Measurements from ENCODE around the gene TRIM44. TPM values are rescaled to one million over a fixed set of nuclear protein-coding genes. Genes with fewer than 3 reads are reported as not detected.

TRIM44 gene
- total RNA-seq, 4 donors from 2014 or later: 24.6 to 54.2 (median 35.8) TPM

- H3K27me3 ChIP-seq: no peaks in the 10 kb centered on the region
- intact Hi-C loops (cut with DNase I): no loop called here
Measured at GRCh38 chr11:35746356-35747153, 84.0 kb downstream of the TRIM44 start.

GRCh38 chr11:35747668-35748067 lies 85.1 kb downstream of the TRIM44 start:
- intact Hi-C loops (cut with DNase I): no loop called here
- no peak overlapping the region for H3K4me3 ChIP-seq (replicated peaks in 1 of 3)
- H3K9me3 ChIP-seq: no peaks in the 10 kb centered on the region
- H3K36me3 ChIP-seq: no peaks in the 10 kb centered on the region
- DNase-seq: no peak
- H3K27ac ChIP-seq: no peak overlapping the region
- TF ChIP-seq POLR2A (IDR thresholded peaks at IDR 0.05): no peak
- TF ChIP-seq CTCF (IDR thresholded peaks at IDR 0.05): no peak
- H3K4me1 ChIP-seq: no peaks in the 10 kb centered on the region
- WGBS, 2 donors: 94 to 97% methylated on average over 4 of the region's 4 CpGs
- no peaks in the 10 kb centered on the region for H3K27me3 ChIP-seq

More at GRCh38 chr11:35746356-35747153, 84.0 kb downstream of the TRIM44 start:
- no peak overlapping the region for H3K4me3 ChIP-seq (replicated peaks in 1 of 3)
- WGBS, 2 donors: 79 to 87% methylated on average over 4 of the region's 4 CpGs
- DNase-seq: no peak
- no peak for TF ChIP-seq POLR2A (IDR thresholded peaks at IDR 0.05)
- TF ChIP-seq CTCF (IDR thresholded peaks at IDR 0.05): no peak
- H3K9me3 ChIP-seq: no peaks in the 10 kb centered on the region
- H3K4me1 ChIP-seq: no peaks in the 10 kb centered on the region
- H3K27ac ChIP-seq: no peak overlapping the region
- no peaks in the 10 kb centered on the region for H3K36me3 ChIP-seq

GRCh38 chr11:35748644-35749043 lies 86.1 kb downstream of the TRIM44 start:
- 93 to 95% methylated on average over 1 of the region's 1 CpG for WGBS, 2 donors
- Histone ChIP-seq H3K27ac (no peak overlapping the region), H3K9me3 (no peaks in the 10 kb centered on the region), H3K27me3 (no peaks in the 10 kb centered on the region), H3K4me1 (no peaks in the 10 kb centered on the region), H3K36me3 (no peaks in the 10 kb centered on the region), H3K4me3 (replicated peaks in 1 of 3) (no peak overlapping the region)
- intact Hi-C loops (cut with DNase I): no loop called here
- TF ChIP-seq POLR2A (IDR thresholded peaks at IDR 0.05) (no peak), CTCF (IDR thresholded peaks at IDR 0.05) (no peak)
- no peak for DNase-seq

- no peak for DNase-seq
- Histone ChIP-seq H3K9me3 (no peaks in the 10 kb centered on the region), H3K27me3 (no peaks in the 10 kb centered on the region), H3K4me3 (replicated peaks in 1 of 3) (no peak overlapping the region), H3K4me1 (no peaks in the 10 kb centered on the region), H3K36me3 (no peaks in the 10 kb centered on the region), H3K27ac (no peak overlapping the region)
- 69 to 72% methylated on average over 2 of the region's 2 CpGs for WGBS, 2 donors
- intact Hi-C loops (cut with DNase I): no loop called here
- TF ChIP-seq CTCF (IDR thresholded peaks at IDR 0.05) (no peak), POLR2A (IDR thresholded peaks at IDR 0.05) (no peak)
Measured at GRCh38 chr11:35750315-35750714, 87.7 kb downstream of the TRIM44 start.

GRCh38 chr11:35750981-35751663 lies 88.5 kb downstream of the TRIM44 start:
- 94 to 96% methylated on average over 4 of the region's 4 CpGs for WGBS, 2 donors
- Histone ChIP-seq H3K36me3 (no peaks in the 10 kb centered on the region), H3K9me3 (no peaks in the 10 kb centered on the region), H3K4me1 (no peaks in the 10 kb centered on the region), H3K27ac (no peak overlapping the region), H3K27me3 (no peaks in the 10 kb centered on the region), H3K4me3 (replicated peaks in 1 of 3) (no peak overlapping the region)
- DNase-seq: no peak
- intact Hi-C loops (cut with DNase I): no loop called here
- TF ChIP-seq POLR2A (IDR thresholded peaks at IDR 0.05): no peak
- no peak for TF ChIP-seq CTCF (IDR thresholded peaks at IDR 0.05)

All from thyroid gland (tissue), 4 donors.